ENCODE results near the gene GOLGA6A.

The GOLGA6A gene

DNA sequence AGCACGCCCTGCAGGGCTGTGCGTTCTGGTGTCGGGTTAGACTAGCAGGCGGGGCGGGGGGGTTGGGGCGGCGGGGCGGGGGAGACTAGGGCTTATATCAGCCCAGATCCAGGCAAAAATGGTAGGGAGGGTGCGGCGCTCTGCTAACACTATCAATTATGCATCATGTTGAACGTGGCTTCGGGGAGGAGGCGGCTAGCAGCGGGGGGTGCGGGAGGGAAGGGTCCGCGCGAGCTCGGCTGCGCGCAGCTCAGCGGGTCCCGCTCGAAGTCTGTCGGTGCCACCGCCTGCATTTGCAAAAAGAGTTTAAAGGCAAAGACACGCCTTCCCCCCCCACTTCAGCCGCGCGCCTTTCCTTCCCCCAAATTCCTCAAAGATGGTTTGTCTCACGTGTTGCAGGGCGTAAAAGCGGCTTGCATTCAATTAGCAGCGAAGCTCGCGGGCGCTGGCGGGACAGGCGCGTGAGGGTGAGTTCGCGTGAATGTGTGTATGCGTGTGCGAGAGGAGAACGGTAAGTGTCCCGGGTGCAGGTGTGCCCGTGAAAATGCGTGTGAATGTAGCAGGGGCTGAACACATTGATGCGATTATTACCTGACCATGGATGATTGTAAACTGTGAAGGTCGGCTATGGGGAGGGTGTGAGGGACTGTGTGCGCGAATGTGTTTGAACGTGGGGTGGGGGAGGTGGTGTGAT is 48.0 kb upstream of the GOLGA6A start, which contains the start of gene ISLR2 (continued):
- TF ChIP-seq ZNF610 (tag by site-specific recombination; IDR thresholded peaks at IDR 0.05; ENCODE audit: borderline replicate concordance): no peak
- TF ChIP-seq ZNF830 (tag by site-specific recombination; IDR thresholded peaks at IDR 0.05; ENCODE audit: low read depth): no peak
- no peak for TF ChIP-seq ZNF768 (tag by site-specific recombination; IDR thresholded peaks at IDR 0.05)
- no peak for TF ChIP-seq EGR2 (tag by site-specific recombination; IDR thresholded peaks at IDR 0.05; ENCODE audit: low read depth)
- TF ChIP-seq ZNF274 (IDR thresholded peaks at IDR 0.05; ENCODE audit: low read length): no peak
- TF ChIP-seq ZNF274 (tag by site-specific recombination; IDR thresholded peaks at IDR 0.05; ENCODE audit: borderline replicate concordance): no peak
- TF ChIP-seq ZBTB7A (tag by site-specific recombination; IDR thresholded peaks at IDR 0.05; ENCODE audit: low read depth): peak; percentile 14; the same call in 1 of the 2 replicates
- no peak for TF ChIP-seq ZNF571 (tag by site-specific recombination; IDR thresholded peaks at IDR 0.05)
- no peak for TF ChIP-seq ZNF518A (tag by site-specific recombination; conservative IDR thresholded peaks at IDR 0.05; ENCODE audit: low read depth)
- TF ChIP-seq ZBTB21 (tag by site-specific recombination; IDR thresholded peaks at IDR 0.05): no peak; the same call in 1 of the 2 replicates
- TF ChIP-seq, protein P1, sequence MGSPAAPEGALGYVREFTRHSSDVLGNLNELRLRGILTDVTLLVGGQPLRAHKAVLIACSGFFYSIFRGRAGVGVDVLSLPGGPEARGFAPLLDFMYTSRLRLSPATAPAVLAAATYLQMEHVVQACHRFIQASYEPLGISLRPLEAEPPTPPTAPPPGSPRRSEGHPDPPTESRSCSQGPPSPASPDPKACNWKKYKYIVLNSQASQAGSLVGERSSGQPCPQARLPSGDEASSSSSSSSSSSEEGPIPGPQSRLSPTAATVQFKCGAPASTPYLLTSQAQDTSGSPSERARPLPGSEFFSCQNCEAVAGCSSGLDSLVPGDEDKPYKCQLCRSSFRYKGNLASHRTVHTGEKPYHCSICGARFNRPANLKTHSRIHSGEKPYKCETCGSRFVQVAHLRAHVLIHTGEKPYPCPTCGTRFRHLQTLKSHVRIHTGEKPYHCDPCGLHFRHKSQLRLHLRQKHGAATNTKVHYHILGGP (tag by site-specific recombination; IDR thresholded peaks at IDR 0.05): no peak
- no peak for TF ChIP-seq ZNF677 (tag by site-specific recombination; IDR thresholded peaks at IDR 0.05)
- no peak for TF ChIP-seq ZNF157 (tag by site-specific recombination; IDR thresholded peaks at IDR 0.05)
- no peak for TF ChIP-seq ZNF777 (tag by site-specific recombination; IDR thresholded peaks at IDR 0.05; ENCODE audit: borderline replicate concordance)
- TF ChIP-seq, protein P2, sequence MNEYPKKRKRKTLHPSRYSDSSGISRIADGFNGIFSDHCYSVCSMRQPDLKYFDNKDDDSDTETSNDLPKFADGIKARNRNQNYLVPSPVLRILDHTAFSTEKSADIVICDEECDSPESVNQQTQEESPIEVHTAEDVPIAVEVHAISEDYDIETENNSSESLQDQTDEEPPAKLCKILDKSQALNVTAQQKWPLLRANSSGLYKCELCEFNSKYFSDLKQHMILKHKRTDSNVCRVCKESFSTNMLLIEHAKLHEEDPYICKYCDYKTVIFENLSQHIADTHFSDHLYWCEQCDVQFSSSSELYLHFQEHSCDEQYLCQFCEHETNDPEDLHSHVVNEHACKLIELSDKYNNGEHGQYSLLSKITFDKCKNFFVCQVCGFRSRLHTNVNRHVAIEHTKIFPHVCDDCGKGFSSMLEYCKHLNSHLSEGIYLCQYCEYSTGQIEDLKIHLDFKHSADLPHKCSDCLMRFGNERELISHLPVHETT (tag by site-specific recombination; IDR thresholded peaks at IDR 0.05): no peak
- no peak for TF ChIP-seq ZNF18 (tag by site-specific recombination; IDR thresholded peaks at IDR 0.05)
- peak; percentile 36; the same call in 1 of the 2 replicates for TF ChIP-seq GLIS2 (tag by site-specific recombination; IDR thresholded peaks at IDR 0.05)
- TF ChIP-seq, protein P3, sequence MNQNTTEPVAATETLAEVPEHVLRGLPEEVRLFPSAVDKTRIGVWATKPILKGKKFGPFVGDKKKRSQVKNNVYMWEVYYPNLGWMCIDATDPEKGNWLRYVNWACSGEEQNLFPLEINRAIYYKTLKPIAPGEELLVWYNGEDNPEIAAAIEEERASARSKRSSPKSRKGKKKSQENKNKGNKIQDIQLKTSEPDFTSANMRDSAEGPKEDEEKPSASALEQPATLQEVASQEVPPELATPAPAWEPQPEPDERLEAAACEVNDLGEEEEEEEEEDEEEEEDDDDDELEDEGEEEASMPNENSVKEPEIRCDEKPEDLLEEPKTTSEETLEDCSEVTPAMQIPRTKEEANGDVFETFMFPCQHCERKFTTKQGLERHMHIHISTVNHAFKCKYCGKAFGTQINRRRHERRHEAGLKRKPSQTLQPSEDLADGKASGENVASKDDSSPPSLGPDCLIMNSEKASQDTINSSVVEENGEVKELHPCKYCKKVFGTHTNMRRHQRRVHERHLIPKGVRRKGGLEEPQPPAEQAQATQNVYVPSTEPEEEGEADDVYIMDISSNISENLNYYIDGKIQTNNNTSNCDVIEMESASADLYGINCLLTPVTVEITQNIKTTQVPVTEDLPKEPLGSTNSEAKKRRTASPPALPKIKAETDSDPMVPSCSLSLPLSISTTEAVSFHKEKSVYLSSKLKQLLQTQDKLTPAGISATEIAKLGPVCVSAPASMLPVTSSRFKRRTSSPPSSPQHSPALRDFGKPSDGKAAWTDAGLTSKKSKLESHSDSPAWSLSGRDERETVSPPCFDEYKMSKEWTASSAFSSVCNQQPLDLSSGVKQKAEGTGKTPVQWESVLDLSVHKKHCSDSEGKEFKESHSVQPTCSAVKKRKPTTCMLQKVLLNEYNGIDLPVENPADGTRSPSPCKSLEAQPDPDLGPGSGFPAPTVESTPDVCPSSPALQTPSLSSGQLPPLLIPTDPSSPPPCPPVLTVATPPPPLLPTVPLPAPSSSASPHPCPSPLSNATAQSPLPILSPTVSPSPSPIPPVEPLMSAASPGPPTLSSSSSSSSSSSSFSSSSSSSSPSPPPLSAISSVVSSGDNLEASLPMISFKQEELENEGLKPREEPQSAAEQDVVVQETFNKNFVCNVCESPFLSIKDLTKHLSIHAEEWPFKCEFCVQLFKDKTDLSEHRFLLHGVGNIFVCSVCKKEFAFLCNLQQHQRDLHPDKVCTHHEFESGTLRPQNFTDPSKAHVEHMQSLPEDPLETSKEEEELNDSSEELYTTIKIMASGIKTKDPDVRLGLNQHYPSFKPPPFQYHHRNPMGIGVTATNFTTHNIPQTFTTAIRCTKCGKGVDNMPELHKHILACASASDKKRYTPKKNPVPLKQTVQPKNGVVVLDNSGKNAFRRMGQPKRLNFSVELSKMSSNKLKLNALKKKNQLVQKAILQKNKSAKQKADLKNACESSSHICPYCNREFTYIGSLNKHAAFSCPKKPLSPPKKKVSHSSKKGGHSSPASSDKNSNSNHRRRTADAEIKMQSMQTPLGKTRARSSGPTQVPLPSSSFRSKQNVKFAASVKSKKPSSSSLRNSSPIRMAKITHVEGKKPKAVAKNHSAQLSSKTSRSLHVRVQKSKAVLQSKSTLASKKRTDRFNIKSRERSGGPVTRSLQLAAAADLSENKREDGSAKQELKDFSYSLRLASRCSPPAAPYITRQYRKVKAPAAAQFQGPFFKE (tag by site-specific recombination; IDR thresholded peaks at IDR 0.05; ENCODE audit: borderline replicate concordance): no peak
- TF ChIP-seq ZNF155 (tag by site-specific recombination; IDR thresholded peaks at IDR 0.05): no peak
- no peak for TF ChIP-seq ZNF26 (tag by site-specific recombination; IDR thresholded peaks at IDR 0.05)
- TF ChIP-seq ZSCAN23 (tag by site-specific recombination; IDR thresholded peaks at IDR 0.05): 0 out of 2 replicates have a peak, but pooled peaks have one; percentile 11

Measured in HEK293 (cell line).